ENCODE measurements around the gene HS3ST4. TPM values are rescaled to one million over a fixed set of nuclear protein-coding genes. Genes with fewer than 3 reads are reported as not detected.

The HS3ST4 gene
- total RNA-seq, 6 experiments from 2014 or later: not detected

DNA sequence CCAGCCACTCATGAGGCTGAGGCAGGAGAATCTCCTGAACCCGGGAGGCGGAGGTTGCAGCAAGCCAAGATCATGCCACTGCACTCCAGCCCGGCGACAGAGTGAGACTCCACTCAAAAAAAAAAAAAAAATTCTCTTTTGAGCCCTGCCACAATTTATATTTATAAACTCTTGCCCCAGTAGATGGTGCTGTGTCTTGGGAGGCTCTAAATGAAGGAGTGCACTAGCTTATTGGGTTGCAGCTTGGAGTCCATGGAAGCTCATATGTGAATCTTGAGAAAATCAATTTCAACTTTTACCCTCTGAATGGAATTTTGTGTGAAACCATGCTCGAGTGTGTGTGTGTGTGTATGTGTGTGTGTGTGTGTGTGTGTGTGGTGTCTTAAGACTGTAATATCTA lies 420.1 kb downstream of the HS3ST4 start:
- no peak for TF ChIP-seq CTCF (IDR thresholded peaks at IDR 0.05)
- no peak for TF ChIP-seq POLR2A (IDR thresholded peaks at IDR 0.05)
- DNase-seq: no peak
- no peak overlapping the region for H3K27ac ChIP-seq
- H3K27me3 ChIP-seq: no peaks in the 10 kb centered on the region
- H3K4me3 ChIP-seq: no peak overlapping the region
- 55% methylated on average over 5 of the region's 5 CpGs for WGBS (ENCODE audit: insufficient coverage, low coverage, low lambda C conversion rate, missing lambda C conversion rate)
- intact Hi-C loops (cut with DNase I): no loop called here
- no peak for ATAC-seq
- H3K4me1 ChIP-seq: no peaks in the 10 kb centered on the region
- no peaks in the 10 kb centered on the region for H3K36me3 ChIP-seq
- H3K9me3 ChIP-seq: no peaks in the 10 kb centered on the region

- Histone ChIP-seq H3K9me3 (no peaks in the 10 kb centered on the region), H3K27ac (no peak overlapping the region), H3K4me1 (no peaks in the 10 kb centered on the region), H3K4me3 (no peak overlapping the region), H3K36me3 (no peaks in the 10 kb centered on the region), H3K27me3 (no peaks in the 10 kb centered on the region)
- 8% methylated on average over 3 of the region's 3 CpGs for WGBS (ENCODE audit: insufficient coverage, low coverage, low lambda C conversion rate, missing lambda C conversion rate)
- TF ChIP-seq CTCF (IDR thresholded peaks at IDR 0.05) (no peak), POLR2A (IDR thresholded peaks at IDR 0.05) (no peak)
- intact Hi-C loops (cut with DNase I): no loop called here
- no peak for ATAC-seq
- no peak for DNase-seq
Measured at GRCh38 chr16:26118575-26118974, 426.8 kb downstream of the HS3ST4 start.

DNA sequence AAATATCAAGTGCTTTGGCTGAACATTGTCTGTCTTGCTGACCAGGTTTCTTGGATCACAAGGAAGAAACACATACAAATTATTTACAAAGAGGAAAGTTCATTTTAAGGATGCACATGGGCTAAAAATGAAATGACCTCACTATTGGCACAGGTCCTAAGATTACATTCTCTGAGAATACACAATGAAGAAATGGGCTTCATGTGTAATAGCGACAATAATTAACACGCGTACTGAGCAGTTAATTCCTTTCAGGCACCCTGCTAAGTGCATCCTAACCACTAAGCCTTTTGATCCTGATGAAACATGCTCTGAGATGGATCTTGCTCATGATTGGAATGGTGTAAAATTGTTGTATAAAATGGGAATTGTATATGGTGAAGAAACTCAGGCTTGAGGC lies 429.0 kb downstream of the HS3ST4 start:
- H3K27ac ChIP-seq: no peak overlapping the region
- intact Hi-C loops (cut with DNase I): no loop called here
- WGBS (ENCODE audit: insufficient coverage, low coverage, low lambda C conversion rate, missing lambda C conversion rate): 49% methylated on average over 2 of the region's 3 CpGs
- no peaks in the 10 kb centered on the region for H3K4me1 ChIP-seq
- no peaks in the 10 kb centered on the region for H3K36me3 ChIP-seq
- no peaks in the 10 kb centered on the region for H3K27me3 ChIP-seq
- DNase-seq (no peak), ATAC-seq (no peak)
- no peaks in the 10 kb centered on the region for H3K9me3 ChIP-seq
- TF ChIP-seq POLR2A (IDR thresholded peaks at IDR 0.05) (no peak), CTCF (IDR thresholded peaks at IDR 0.05) (no peak)
- no peak overlapping the region for H3K4me3 ChIP-seq

- H3K4me3 ChIP-seq: no peak overlapping the region
- no peak overlapping the region for H3K27ac ChIP-seq
- DNase-seq: no peak
- no peaks in the 10 kb centered on the region for H3K4me1 ChIP-seq
- TF ChIP-seq CTCF (IDR thresholded peaks at IDR 0.05) (no peak), POLR2A (IDR thresholded peaks at IDR 0.05) (no peak)
- WGBS (ENCODE audit: insufficient coverage, low coverage, low lambda C conversion rate, missing lambda C conversion rate): 27% methylated on average over 1 of the region's 1 CpG
- H3K36me3 ChIP-seq: no peaks in the 10 kb centered on the region
- intact Hi-C loops (cut with DNase I): no loop called here
- H3K27me3 ChIP-seq: no peaks in the 10 kb centered on the region
- no peak for ATAC-seq
- H3K9me3 ChIP-seq: no peaks in the 10 kb centered on the region
Measured at GRCh38 chr16:26128296-26128695, 436.5 kb downstream of the HS3ST4 start.

GRCh38 chr16:26129997-26130396 lies 438.2 kb downstream of the HS3ST4 start:
- 50% methylated on average over 4 of the region's 9 CpGs for WGBS (ENCODE audit: insufficient coverage, low coverage, low lambda C conversion rate, missing lambda C conversion rate)
- Histone ChIP-seq H3K4me1 (no peaks in the 10 kb centered on the region), H3K9me3 (no peaks in the 10 kb centered on the region), H3K27ac (no peak overlapping the region), H3K4me3 (no peak overlapping the region), H3K36me3 (no peaks in the 10 kb centered on the region), H3K27me3 (no peaks in the 10 kb centered on the region)
- ATAC-seq (no peak), DNase-seq (no peak)
- intact Hi-C loops (cut with DNase I): loop anchor here in 1 of 2 donors (10.0 kb wide), 1 partner anchor 55 kb away; no protein-coding TSS in a partner anchor
- no peak for TF ChIP-seq CTCF (IDR thresholded peaks at IDR 0.05)
- no peak for TF ChIP-seq POLR2A (IDR thresholded peaks at IDR 0.05)
